ENCODE results near the gene BAZ1B.
A peak's percentile ranks its signal among the peaks of the same experiment; 100 is the strongest.
"Not testable (repeated sequence)": the region's sequence is repeated elsewhere in the genome, so short reads cannot be mapped to it uniquely, and the experiment has no call there.

Gene BAZ1B

GRCh38 chr7:73429622-73430505, 92.2 kb downstream of the BAZ1B start:
- DNase-seq (ENCODE audit: extremely low read depth in 1 of 2, low read depth in 1 of 2), result no peak

DNA sequence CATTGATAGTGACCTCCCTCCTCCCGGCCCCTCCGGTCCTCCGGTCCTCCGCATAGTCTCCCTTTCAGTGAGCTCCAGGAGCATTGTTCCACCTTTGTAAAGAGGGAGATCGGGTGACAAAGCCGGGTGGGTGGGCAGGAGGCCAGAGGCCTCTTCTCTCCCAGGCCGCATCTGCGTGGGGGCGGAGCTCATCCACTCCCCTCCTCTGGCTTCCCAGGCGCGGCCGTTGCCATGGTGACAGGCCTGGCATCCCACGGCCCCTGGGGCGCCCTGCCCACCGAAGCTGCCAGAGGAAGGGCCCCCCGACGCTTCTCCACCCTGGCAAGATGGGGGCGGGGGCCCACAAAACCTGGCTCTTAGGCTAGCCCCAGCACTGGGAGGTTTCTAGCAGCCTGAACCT, 92.9 kb downstream of the BAZ1B start:
- no peak for DNase-seq (ENCODE audit: extremely low read depth in 1 of 2, low read depth in 1 of 2)

GRCh38 chr7:73427902-73428787, 93.9 kb downstream of the BAZ1B start:
- no peak for DNase-seq (ENCODE audit: extremely low read depth in 1 of 2, low read depth in 1 of 2)

DNA sequence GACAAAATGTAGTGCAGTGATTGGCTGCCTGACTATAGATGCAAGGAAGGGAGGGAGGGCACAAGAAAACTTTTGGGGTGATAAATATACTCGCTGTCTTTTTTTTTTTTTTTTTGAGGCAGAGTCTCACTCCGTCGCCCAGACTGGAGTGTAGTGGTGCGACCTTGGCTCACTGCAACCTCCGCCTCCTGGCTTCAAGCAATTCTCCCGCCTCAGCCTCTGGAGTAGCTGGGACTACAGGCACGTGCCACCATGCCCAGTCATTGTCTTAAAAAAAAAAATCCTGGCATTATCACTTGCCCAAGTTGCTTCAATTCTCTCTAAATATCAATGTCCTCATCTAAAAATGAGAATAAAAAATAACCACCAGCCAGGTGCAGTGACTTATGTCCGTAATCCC, 96.1 kb downstream of the BAZ1B start:
- DNase-seq (ENCODE audit: extremely low read depth in 1 of 2, low read depth in 1 of 2), result no peak

GRCh38 chr7:73425356-73425983, 96.6 kb downstream of the BAZ1B start:
- DNase-seq (ENCODE audit: extremely low read depth in 1 of 2, low read depth in 1 of 2), result no peak

DNA sequence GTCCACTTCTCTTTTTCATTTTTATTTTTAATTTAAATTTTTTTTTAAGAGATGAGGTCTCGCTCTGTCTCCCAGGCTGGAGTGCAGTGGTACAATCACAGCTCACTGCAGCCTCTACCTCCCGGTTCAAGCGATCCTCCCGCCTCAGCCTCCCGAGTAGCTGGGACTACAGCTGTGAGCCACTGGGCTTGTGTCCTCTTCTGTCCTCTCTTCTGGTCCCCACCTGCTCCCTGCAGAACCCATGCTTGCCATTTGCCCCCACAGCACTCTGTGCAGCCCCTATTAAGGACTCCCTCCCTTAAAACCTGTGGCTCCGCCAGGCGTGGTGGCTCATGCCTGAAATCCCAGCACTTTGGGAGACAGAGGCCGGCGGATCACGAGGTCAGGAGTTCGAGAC, 97.6 kb downstream of the BAZ1B start:
- no peak for DNase-seq (ENCODE audit: extremely low read depth in 1 of 2, low read depth in 1 of 2)

GRCh38 chr7:73423519-73424488, 98.3 kb downstream of the BAZ1B start:
- no peak for DNase-seq (ENCODE audit: extremely low read depth in 1 of 2, low read depth in 1 of 2)

- not testable (repeated sequence) for DNase-seq (ENCODE audit: extremely low read depth in 1 of 2, low read depth in 1 of 2)
Observed at GRCh38 chr7:73420610-73421009, 101.5 kb downstream of the BAZ1B start.

DNA sequence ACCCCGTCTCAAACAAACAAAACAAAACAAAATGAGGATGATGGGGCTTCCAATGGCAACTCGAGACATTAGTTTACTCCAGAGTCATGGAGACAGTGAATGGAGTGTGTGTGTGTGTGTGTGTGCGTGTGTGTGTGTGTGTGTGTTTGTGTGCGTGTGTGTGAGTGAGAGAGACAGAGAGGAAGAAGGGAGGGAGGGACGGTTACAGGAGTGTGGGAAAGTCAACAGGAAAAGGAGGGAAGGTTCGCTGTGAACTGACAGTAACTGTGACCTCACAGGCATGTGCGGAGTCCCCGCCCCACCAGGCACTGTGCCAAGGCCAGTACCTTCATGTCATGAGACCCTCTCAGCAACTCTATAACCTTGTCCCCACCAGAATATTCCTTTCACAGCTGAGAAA, 102.1 kb downstream of the BAZ1B start:
- not testable (repeated sequence) for DNase-seq (ENCODE audit: extremely low read depth in 1 of 2, low read depth in 1 of 2)

- no peak for DNase-seq (ENCODE audit: extremely low read depth in 1 of 2, low read depth in 1 of 2)
Observed at GRCh38 chr7:73418113-73418703, 103.9 kb downstream of the BAZ1B start.

DNA sequence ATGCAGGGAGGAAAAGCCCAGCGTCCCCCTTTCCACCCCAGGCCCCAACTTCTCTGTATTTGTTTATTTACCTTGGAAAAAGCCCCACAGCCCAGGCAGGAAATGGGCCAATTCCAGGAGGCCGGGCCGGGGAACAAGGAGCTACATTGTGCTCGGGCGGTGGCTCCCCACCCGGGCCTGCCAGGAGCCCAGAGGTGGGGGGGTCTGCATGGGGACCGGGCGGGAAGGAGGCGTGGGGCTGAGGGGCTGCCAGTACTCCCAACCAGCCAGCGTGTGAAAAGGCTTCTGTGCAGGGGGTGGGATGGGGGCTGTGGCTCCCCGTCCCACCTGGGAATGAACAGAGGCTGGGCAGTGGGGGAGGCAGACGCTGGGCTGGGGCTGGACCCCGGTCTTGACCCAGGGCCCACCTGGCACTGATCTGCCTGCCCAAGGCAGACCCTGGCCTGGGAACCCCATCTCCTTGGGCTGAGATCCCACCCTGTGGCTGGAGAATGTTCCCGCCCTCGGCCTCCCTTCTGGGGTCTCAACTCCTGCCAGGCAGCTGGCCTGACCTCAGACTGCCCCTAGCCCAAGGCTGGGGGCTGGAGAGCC, 111.5 kb downstream of the BAZ1B start:
- DNase-seq (ENCODE audit: extremely low read depth in 1 of 2, low read depth in 1 of 2), result not testable (repeated sequence)

GRCh38 chr7:73404860-73405259, 117.2 kb downstream of the BAZ1B start:
- DNase-seq (ENCODE audit: extremely low read depth in 1 of 2, low read depth in 1 of 2), result not testable (repeated sequence)

DNA sequence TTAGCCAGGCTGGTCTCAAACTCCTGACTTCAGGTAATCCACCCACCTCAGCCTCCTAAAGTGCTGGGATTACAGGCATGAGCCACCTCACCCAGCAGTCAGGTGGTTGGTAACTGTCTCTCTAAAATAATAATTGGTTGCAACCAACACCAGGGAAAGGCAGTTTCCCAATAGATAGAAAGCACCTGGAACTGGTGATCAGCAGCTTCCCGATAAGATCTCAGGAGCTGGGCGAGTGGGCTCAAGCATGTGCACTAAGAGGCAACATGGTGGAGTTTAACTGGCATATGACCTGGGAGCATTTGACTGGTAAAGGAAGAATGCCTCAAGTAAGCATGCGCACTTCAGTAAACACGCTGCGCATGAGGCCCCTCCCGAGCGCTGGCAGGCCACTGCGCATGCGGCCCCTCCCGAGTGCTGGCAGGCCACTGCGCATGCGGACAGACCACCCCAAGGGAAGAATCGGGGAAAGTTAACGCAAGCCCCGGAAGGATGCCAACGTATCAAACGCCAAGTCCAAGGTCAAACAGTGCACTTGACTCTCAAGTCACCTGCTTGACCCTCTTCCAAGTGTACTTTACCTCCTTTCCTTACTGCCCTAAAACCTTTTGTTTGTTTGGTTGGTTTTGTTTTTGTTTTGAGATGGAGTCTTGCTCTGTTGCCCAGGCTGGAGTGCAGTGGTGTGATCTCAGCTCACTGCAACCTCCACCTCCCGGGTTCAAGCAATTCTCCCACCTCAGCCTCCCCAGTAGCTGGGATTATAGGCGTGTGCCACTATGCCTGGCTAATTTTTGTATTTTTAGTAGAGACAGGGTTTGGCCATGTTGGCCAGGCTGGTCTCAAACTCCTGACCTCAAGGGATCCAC, 122.7 kb downstream of the BAZ1B start:
- DNase-seq (ENCODE audit: extremely low read depth in 1 of 2, low read depth in 1 of 2), result peak; percentile 40 to 68

- no peak for DNase-seq (ENCODE audit: extremely low read depth in 1 of 2, low read depth in 1 of 2)
Observed at GRCh38 chr7:73397521-73398281, 124.4 kb downstream of the BAZ1B start.

DNA sequence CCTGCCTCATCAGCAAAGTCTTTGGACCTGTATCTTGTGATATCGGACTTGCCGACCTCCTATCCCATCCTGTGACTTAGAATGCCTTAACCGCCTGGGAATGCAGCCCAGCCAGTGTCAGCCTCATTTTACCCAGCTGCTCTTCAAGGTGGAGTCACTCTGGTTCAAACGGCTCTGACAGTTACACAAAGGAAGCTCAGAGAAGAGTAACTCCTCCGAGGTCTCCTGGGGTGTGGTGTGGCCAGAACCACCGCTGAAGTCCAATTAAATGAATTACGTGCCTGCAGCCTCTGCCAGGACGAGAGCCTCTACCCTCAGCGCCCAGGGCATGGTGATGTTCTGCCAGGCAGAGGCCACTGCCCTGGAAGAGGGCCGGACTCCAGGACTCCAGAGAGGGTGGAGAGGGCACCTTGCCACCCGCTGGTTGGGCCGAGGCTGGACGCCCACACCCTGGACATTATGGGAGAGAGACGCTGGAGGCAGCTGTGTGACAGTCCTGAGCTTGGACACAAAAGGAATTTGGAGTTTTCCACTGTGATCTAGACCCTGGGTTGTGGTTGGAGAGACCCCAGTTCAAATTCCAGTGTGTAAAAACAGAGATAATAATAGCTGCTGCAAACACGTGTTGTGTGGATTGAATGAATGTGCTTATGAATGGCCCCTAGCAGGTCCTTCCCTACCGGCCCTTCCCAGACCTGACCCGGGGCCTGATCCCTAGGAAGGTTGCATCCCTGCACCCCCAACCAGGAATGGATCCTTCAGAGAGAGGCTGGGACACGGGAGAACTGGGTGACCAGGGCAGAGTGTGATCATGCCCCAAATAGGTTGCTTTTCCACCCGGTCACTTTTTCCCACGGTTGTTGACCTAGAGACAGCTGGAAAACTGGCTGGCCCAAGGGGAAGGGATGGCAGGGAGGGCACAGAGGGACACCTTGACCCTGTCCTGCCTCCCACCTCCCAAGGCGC, 126.3 kb downstream of the BAZ1B start:
- no peak for DNase-seq (ENCODE audit: extremely low read depth in 1 of 2, low read depth in 1 of 2)

- DNase-seq (ENCODE audit: extremely low read depth in 1 of 2, low read depth in 1 of 2), result no peak
Observed at GRCh38 chr7:73394422-73394821, 127.7 kb downstream of the BAZ1B start.

DNA sequence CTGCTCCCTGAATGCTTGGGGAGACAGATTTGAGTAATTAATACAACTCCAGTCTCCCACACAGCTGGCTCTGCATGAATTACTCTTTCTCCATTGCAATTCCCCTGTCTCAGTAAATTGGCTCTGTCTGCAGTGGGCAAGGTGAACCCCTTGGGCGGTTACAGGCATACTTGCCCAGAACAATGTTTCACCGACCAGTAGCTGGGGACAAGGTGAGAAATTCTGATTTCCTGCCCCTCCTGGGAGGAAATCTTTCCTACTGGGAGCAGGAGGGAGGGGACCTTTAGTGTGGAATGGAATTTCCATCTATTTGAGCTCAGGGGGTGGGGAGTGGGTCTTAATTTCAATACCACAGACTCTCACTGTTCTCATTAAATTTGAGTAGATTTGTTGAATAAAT, 130.7 kb downstream of the BAZ1B start:
- no peak for DNase-seq (ENCODE audit: extremely low read depth in 1 of 2, low read depth in 1 of 2)
